ENCODE results near the gene ALOXE3.

The ALOXE3 gene

GRCh38 chr17:8120520-8121406, 2.4 kb upstream of the ALOXE3 start:
- ATAC-seq, result peak; percentile 2; the same call in 2 of the 3 replicates

GRCh38 chr17:8119581-8120519, 1.5 kb upstream of the ALOXE3 start:
- peak; percentile 28 for ATAC-seq

More at GRCh38 chr17:8120520-8121406, 2.4 kb upstream of the ALOXE3 start:
- TF ChIP-seq CREB5 (CRISPR knock-in tag; IDR thresholded peaks at IDR 0.05; ENCODE audit: low read depth), result no peak
- no peak for TF ChIP-seq RARB (CRISPR knock-in tag; IDR thresholded peaks at IDR 0.05)
- TF ChIP-seq POU6F1 (CRISPR knock-in tag; IDR thresholded peaks at IDR 0.05; ENCODE audit: borderline replicate concordance, low read depth), result no peak
- no peak for TF ChIP-seq ZFP3 (CRISPR knock-in tag; IDR thresholded peaks at IDR 0.05)
- TF ChIP-seq ESRRG (CRISPR knock-in tag; IDR thresholded peaks at IDR 0.05), result no peak
- no peak for TF ChIP-seq CSRNP3 (CRISPR knock-in tag; IDR thresholded peaks at IDR 0.05)
- TF ChIP-seq CSDC2 (CRISPR knock-in tag; IDR thresholded peaks at IDR 0.05), result no peak
- no peak for TF ChIP-seq GLIS3 (CRISPR knock-in tag; IDR thresholded peaks at IDR 0.05)
- no peak for TF ChIP-seq ZNF70 (CRISPR knock-in tag; IDR thresholded peaks at IDR 0.05)
- no peak for TF ChIP-seq ISL1 (CRISPR knock-in tag; IDR thresholded peaks at IDR 0.05)
- TF ChIP-seq OSR1 (CRISPR knock-in tag; IDR thresholded peaks at IDR 0.05), result no peak
- no peak for TF ChIP-seq ZFP30 (CRISPR knock-in tag; IDR thresholded peaks at IDR 0.05)
- TF ChIP-seq SNAI2 (CRISPR knock-in tag; IDR thresholded peaks at IDR 0.05), result no peak

GRCh38 chr17:8118769-8119580, 661 bp upstream of the ALOXE3 start:
- TF ChIP-seq ESRRG (CRISPR knock-in tag; IDR thresholded peaks at IDR 0.05) (no peak), PATZ1 (CRISPR knock-in tag; IDR thresholded peaks at IDR 0.05; ENCODE audit: borderline replicate concordance) (no peak), TCF4 (CRISPR knock-in tag; IDR thresholded peaks at IDR 0.05; ENCODE audit: borderline replicate concordance) (no peak), PPARA (CRISPR knock-in tag; IDR thresholded peaks at IDR 0.05; ENCODE audit: borderline replicate concordance) (no peak), POU6F1 (CRISPR knock-in tag; IDR thresholded peaks at IDR 0.05; ENCODE audit: borderline replicate concordance, low read depth) (no peak), OSR1 (CRISPR knock-in tag; IDR thresholded peaks at IDR 0.05) (no peak), BACH2 (CRISPR knock-in tag; IDR thresholded peaks at IDR 0.05; ENCODE audit: borderline replicate concordance) (no peak), CREB5 (CRISPR knock-in tag; IDR thresholded peaks at IDR 0.05; ENCODE audit: low read depth) (no peak), ARNTL (CRISPR knock-in tag; IDR thresholded peaks at IDR 0.05; ENCODE audit: borderline replicate concordance, low read depth) (no peak), RARB (CRISPR knock-in tag; IDR thresholded peaks at IDR 0.05) (no peak), SNAI2 (CRISPR knock-in tag; IDR thresholded peaks at IDR 0.05) (no peak), GLIS3 (CRISPR knock-in tag; IDR thresholded peaks at IDR 0.05) (no peak), ZFP3 (CRISPR knock-in tag; IDR thresholded peaks at IDR 0.05) (no peak), ZNF70 (CRISPR knock-in tag; IDR thresholded peaks at IDR 0.05) (no peak), TSHZ2 (CRISPR knock-in tag; IDR thresholded peaks at IDR 0.05) (no peak)

More at GRCh38 chr17:8119581-8120519, 1.5 kb upstream of the ALOXE3 start:
- 0 out of 2 replicates have a peak, but pooled peaks have one; percentile 41 for TF ChIP-seq SNAI2 (CRISPR knock-in tag; IDR thresholded peaks at IDR 0.05)
- TF ChIP-seq TCF4 (CRISPR knock-in tag; IDR thresholded peaks at IDR 0.05; ENCODE audit: borderline replicate concordance), result no peak

More at GRCh38 chr17:8118769-8119580, 661 bp upstream of the ALOXE3 start:
- ATAC-seq, result peak; percentile 71

Data from SK-N-SH treated with all-trans-retinoic acid at 6 μM for 48 hours (cell line).